NCI-H2171 treated with DMSO at 0.1 percent for 48 hours (cell line): Measurements from ENCODE around the gene INSRR.

Source experiments
- DNase-seq: peaks from one replicate; lab custom pipeline; 2025; lab: John Stamatoyannopoulos, UW

INSRR gene

GRCh38 chr1:156848461-156849150 is 10.3 kb downstream of the INSRR start:
- no peak for DNase-seq

GRCh38 chr1:156847591-156848460 is 11.1 kb downstream of the INSRR start:
- DNase-seq = no peak

- no peak for DNase-seq
Measured at GRCh38 chr1:156846643-156847042, 12.3 kb downstream of the INSRR start.

GRCh38 chr1:156845953-156846545 is 12.9 kb downstream of the INSRR start:
- DNase-seq = no peak

- DNase-seq = no peak
Measured at GRCh38 chr1:156845055-156845952, 13.6 kb downstream of the INSRR start.

- no peak for DNase-seq
Measured at GRCh38 chr1:156844638-156845037, 14.3 kb downstream of the INSRR start.

- DNase-seq = no peak
Measured at GRCh38 chr1:156844102-156844501, 14.8 kb downstream of the INSRR start.

- DNase-seq = no peak
Measured at GRCh38 chr1:156842618-156843300, 16.2 kb downstream of the INSRR start.

GRCh38 chr1:156841295-156841855 is 17.5 kb downstream of the INSRR start:
- no peak for DNase-seq

- DNase-seq = no peak
Measured at GRCh38 chr1:156840898-156841279, 18.0 kb downstream of the INSRR start.

- DNase-seq = no peak
Measured at GRCh38 chr1:156840186-156840897, 18.6 kb downstream of the INSRR start.

GRCh38 chr1:156839426-156840109 is 19.3 kb downstream of the INSRR start:
- DNase-seq = no peak

GRCh38 chr1:156838972-156839371 is 19.9 kb downstream of the INSRR start:
- peak; percentile 27 for DNase-seq

- DNase-seq = no peak
Measured at GRCh38 chr1:156836892-156837291, 22.0 kb downstream of the INSRR start.

- DNase-seq = no peak
Measured at GRCh38 chr1:156836041-156836654, 22.8 kb downstream of the INSRR start.

- DNase-seq = no peak
Measured at GRCh38 chr1:156834322-156834721, 24.6 kb downstream of the INSRR start.

GRCh38 chr1:156833603-156834002 is 25.3 kb downstream of the INSRR start:
- DNase-seq = no peak

GRCh38 chr1:156832434-156832833 is 26.5 kb downstream of the INSRR start:
- DNase-seq = no peak

- no peak for DNase-seq
Measured at GRCh38 chr1:156828400-156829124, 30.4 kb downstream of the INSRR start.
